ENCODE data around the gene SCUBE1. TPM values are rescaled to one million over a fixed set of nuclear protein-coding genes. Genes with fewer than 3 reads are reported as not detected.

The SCUBE1 gene
- total RNA-seq, 4 donors from 2014 or later = 0.68 to 6.4 (median 1.7) TPM

GRCh38 chr22:43177479-43177878 lies 165.7 kb downstream of the SCUBE1 start:
- Histone ChIP-seq H3K27me3 (no peaks in the 10 kb centered on the region), H3K27ac (no peak overlapping the region), H3K9me3 (no peaks in the 10 kb centered on the region), H3K4me3 (no peak overlapping the region), H3K4me1 (no peaks in the 10 kb centered on the region), H3K36me3 (peaks cover 0 to 23% (median 10%) of the 10 kb centered on the region in 4 donors)
- in situ Hi-C loops (cut with MboI; ENCODE audit: low pct_ligation_motif_present in 1 of 4, low pct_unique_long_range_greater_than_20kb in 1 of 4, low sequenced_read_pairs in 3 of 4) (no loop called here), intact Hi-C loops (cut with DNase I; ENCODE audit: low total_unique reads) (no loop called here)
- no peak for DNase-seq
- 86% methylated on average over 6 of the region's 7 CpGs; no CpG with 5 or more reads in 1 of the 2 donors for WGBS, 2 donors (ENCODE audit: low coverage in 1 of 2)
- TF ChIP-seq POLR2AphosphoS5 (IDR thresholded peaks at IDR 0.05) (no peak), POLR2A (IDR thresholded peaks at IDR 0.05) (no peak), EP300 (IDR thresholded peaks at IDR 0.05; ENCODE audit: low read depth) (no peak)
- TF ChIP-seq, protein P1, sequence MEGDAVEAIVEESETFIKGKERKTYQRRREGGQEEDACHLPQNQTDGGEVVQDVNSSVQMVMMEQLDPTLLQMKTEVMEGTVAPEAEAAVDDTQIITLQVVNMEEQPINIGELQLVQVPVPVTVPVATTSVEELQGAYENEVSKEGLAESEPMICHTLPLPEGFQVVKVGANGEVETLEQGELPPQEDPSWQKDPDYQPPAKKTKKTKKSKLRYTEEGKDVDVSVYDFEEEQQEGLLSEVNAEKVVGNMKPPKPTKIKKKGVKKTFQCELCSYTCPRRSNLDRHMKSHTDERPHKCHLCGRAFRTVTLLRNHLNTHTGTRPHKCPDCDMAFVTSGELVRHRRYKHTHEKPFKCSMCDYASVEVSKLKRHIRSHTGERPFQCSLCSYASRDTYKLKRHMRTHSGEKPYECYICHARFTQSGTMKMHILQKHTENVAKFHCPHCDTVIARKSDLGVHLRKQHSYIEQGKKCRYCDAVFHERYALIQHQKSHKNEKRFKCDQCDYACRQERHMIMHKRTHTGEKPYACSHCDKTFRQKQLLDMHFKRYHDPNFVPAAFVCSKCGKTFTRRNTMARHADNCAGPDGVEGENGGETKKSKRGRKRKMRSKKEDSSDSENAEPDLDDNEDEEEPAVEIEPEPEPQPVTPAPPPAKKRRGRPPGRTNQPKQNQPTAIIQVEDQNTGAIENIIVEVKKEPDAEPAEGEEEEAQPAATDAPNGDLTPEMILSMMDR (IDR thresholded peaks at IDR 0.05) = no peak

DNA sequence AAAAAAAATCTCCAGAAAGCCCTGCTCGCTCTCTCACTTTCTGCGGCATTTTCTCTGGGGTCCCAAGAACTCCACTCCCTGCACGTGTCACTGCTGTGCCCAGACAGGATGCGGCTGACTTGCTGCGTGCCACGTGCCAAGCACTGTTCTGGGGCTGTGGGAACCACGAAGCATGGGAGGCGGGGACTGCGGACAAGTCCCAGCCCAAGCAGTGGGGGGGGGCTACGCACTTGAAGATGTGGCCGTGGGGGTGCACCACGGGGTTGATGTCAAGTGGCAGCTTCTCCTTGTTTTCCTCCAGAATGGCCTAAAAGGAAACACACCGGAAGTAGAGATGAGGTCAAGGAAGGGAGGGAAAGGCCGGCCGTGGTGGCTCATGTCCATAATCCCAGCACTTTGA lies 167.1 kb downstream of the SCUBE1 start:
- Histone ChIP-seq H3K9me3 (no peaks in the 10 kb centered on the region), H3K27ac (no peak overlapping the region), H3K27me3 (no peaks in the 10 kb centered on the region), H3K4me3 (no peak overlapping the region), H3K36me3 (peaks cover 0 to 23% (median 10%) of the 10 kb centered on the region in 4 donors), H3K4me1 (peaks cover 0 to 6% (median 1%) of the 10 kb centered on the region in 4 donors)
- intact Hi-C loops (cut with DNase I; ENCODE audit: low total_unique reads) (no loop called here), in situ Hi-C loops (cut with MboI; ENCODE audit: low pct_ligation_motif_present in 1 of 4, low pct_unique_long_range_greater_than_20kb in 1 of 4, low sequenced_read_pairs in 3 of 4) (no loop called here)
- TF ChIP-seq POLR2A (IDR thresholded peaks at IDR 0.05) (no peak), EP300 (IDR thresholded peaks at IDR 0.05; ENCODE audit: low read depth) (no peak), POLR2AphosphoS5 (IDR thresholded peaks at IDR 0.05) (no peak)
- TF ChIP-seq, protein P1 (IDR thresholded peaks at IDR 0.05) = no peak
- 88 to 96% methylated on average over 9 to 15 of the region's 15 CpGs for WGBS, 2 donors (ENCODE audit: low coverage in 1 of 2)
- DNase-seq = no peak

- intact Hi-C loops (cut with DNase I; ENCODE audit: low total_unique reads) (no loop called here), in situ Hi-C loops (cut with MboI; ENCODE audit: low pct_ligation_motif_present in 1 of 4, low pct_unique_long_range_greater_than_20kb in 1 of 4, low sequenced_read_pairs in 3 of 4) (no loop called here)
- H3K27me3 ChIP-seq = no peaks in the 10 kb centered on the region
- no peaks in the 10 kb centered on the region for H3K9me3 ChIP-seq
- 80 to 95% methylated on average over 1 to 9 of the region's 9 CpGs for WGBS, 2 donors (ENCODE audit: low coverage in 1 of 2)
- no peak overlapping the region for H3K4me3 ChIP-seq
- no peak overlapping the region for H3K27ac ChIP-seq
- TF ChIP-seq POLR2AphosphoS5 (IDR thresholded peaks at IDR 0.05) (no peak), POLR2A (IDR thresholded peaks at IDR 0.05) (no peak), EP300 (IDR thresholded peaks at IDR 0.05; ENCODE audit: low read depth) (no peak)
- TF ChIP-seq, protein P1 (IDR thresholded peaks at IDR 0.05) = no peak
- DNase-seq = no peak
- peaks cover 0 to 11% (median 9%) of the 10 kb centered on the region in 4 donors for H3K4me1 ChIP-seq
- peaks cover 0 to 21% (median 10%) of the 10 kb centered on the region in 4 donors for H3K36me3 ChIP-seq
These were observed 168.1 kb downstream of the SCUBE1 start for GRCh38 chr22:43174941-43175531.

- Histone ChIP-seq H3K27ac (no peak overlapping the region), H3K9me3 (no peaks in the 10 kb centered on the region), H3K4me3 (no peak overlapping the region), H3K4me1 (peaks cover 0 to 16% (median 13%) of the 10 kb centered on the region in 4 donors), H3K36me3 (peaks cover 0 to 17% (median 6%) of the 10 kb centered on the region in 4 donors), H3K27me3 (no peaks in the 10 kb centered on the region)
- 96% methylated on average over 39 of the region's 39 CpGs; no CpG with 5 or more reads in 1 of the 2 donors for WGBS, 2 donors (ENCODE audit: low coverage in 1 of 2)
- intact Hi-C loops (cut with DNase I; ENCODE audit: low total_unique reads) = no loop called here
- TF ChIP-seq POLR2A (IDR thresholded peaks at IDR 0.05) = no peak
- TF ChIP-seq, protein P1 (IDR thresholded peaks at IDR 0.05) = no peak
- no peak for TF ChIP-seq POLR2AphosphoS5 (IDR thresholded peaks at IDR 0.05)
- TF ChIP-seq EP300 (IDR thresholded peaks at IDR 0.05; ENCODE audit: low read depth) = no peak
- no peak for DNase-seq
- in situ Hi-C loops (cut with MboI; ENCODE audit: low pct_ligation_motif_present in 1 of 4, low pct_unique_long_range_greater_than_20kb in 1 of 4, low sequenced_read_pairs in 3 of 4) = no loop called here
These were observed 169.0 kb downstream of the SCUBE1 start for GRCh38 chr22:43173976-43174720.
